Ureter (tissue), 1 donor: ENCODE data around the gene MAP1B. TPM values are rescaled to one million over a fixed set of nuclear protein-coding genes. Genes with fewer than 3 reads are reported as not detected.

ENCODE experiments used
- DNase-seq: peaks from one replicate; pipeline ENCODE4 v3.0.0-alpha.2; 2020; ENCODE audit warnings: low spot score
- total RNA-seq: library from RNA; stranded (reverse); gene quantifications from one replicate; pipeline ENCODE4 v1.2.4, GENCODE V29; 2023
- donor health status: DM: yes; HTN: yes; CAD: no.

Gene MAP1B
- total RNA-seq, 1 donor from 2014 or later: 128 TPM

GRCh38 chr5:72096602-72097188, 10.6 kb upstream of the MAP1B start:
- DNase-seq: no peak

- no peak for DNase-seq
Observed at GRCh38 chr5:72101828-72102227, 5.4 kb upstream of the MAP1B start.

GRCh38 chr5:72106817-72107130, 501 bp upstream of the MAP1B start:
- no peak for DNase-seq

- no peak for DNase-seq
Observed at GRCh38 chr5:72107901-72108201, 576 bp downstream of the MAP1B start.

- DNase-seq: peak; percentile 75
Observed at GRCh38 chr5:72108202-72109061, 1.2 kb downstream of the MAP1B start.

GRCh38 chr5:72109062-72109411, 1.8 kb downstream of the MAP1B start:
- no peak for DNase-seq

GRCh38 chr5:72109625-72110024, 2.4 kb downstream of the MAP1B start:
- DNase-seq: no peak

- no peak for DNase-seq
Observed at GRCh38 chr5:72110394-72111013, 3.2 kb downstream of the MAP1B start.

GRCh38 chr5:72112389-72112788, 5.1 kb downstream of the MAP1B start:
- DNase-seq: no peak

- DNase-seq: no peak
Observed at GRCh38 chr5:72114629-72115028, 7.4 kb downstream of the MAP1B start.

GRCh38 chr5:72115296-72115695, 8.0 kb downstream of the MAP1B start:
- DNase-seq: no peak

GRCh38 chr5:72117307-72117706, 10.0 kb downstream of the MAP1B start:
- DNase-seq: no peak

- DNase-seq: no peak
Observed at GRCh38 chr5:72121052-72121779, 13.9 kb downstream of the MAP1B start.

GRCh38 chr5:72121780-72122445, 14.6 kb downstream of the MAP1B start:
- DNase-seq: no peak

GRCh38 chr5:72122602-72123001, 15.3 kb downstream of the MAP1B start:
- no peak for DNase-seq

- DNase-seq: no peak
Observed at GRCh38 chr5:72123764-72124376, 16.6 kb downstream of the MAP1B start.

GRCh38 chr5:72125271-72125940, 18.1 kb downstream of the MAP1B start:
- DNase-seq: no peak

- DNase-seq: no peak
Observed at GRCh38 chr5:72125941-72126620, 18.8 kb downstream of the MAP1B start.

GRCh38 chr5:72126796-72127195, 19.5 kb downstream of the MAP1B start:
- no peak for DNase-seq

- no peak for DNase-seq
Observed at GRCh38 chr5:72129725-72130124, 22.4 kb downstream of the MAP1B start.

GRCh38 chr5:72130351-72130761, 23.1 kb downstream of the MAP1B start:
- no peak for DNase-seq
